Liver (tissue), 9 donors: ENCODE results near the gene GRK5. TPM values are rescaled to one million over a fixed set of nuclear protein-coding genes. Genes with fewer than 3 reads are reported as not detected.

Experiments
- DNase-seq: peaks from one replicate; pipeline ENCODE4 v3.0.0-alpha.2; 2017; ENCODE audit warnings: low spot score
- H3K27ac ChIP-seq, 2 donors: one replicate each; pipeline ENCODE4 v1.7.0; 2013; ENCODE audit warnings: inconsistent platforms in 2 of 2, low read length in 2 of 2, control low read depth in 1 of 2, low read depth in 1 of 2, mild to moderate bottlenecking in 1 of 2
- H3K27me3 ChIP-seq, 4 donors: one replicate each; pipeline versions ENCODE4 v1.6.1 to v1.7.0; 2013; ENCODE audit warnings: low read length in 3 of 4, inconsistent platforms in 1 of 4, mild to moderate bottlenecking in 1 of 4, moderate library complexity in 1 of 4; ENCODE audit not compliant: control insufficient read depth in 4 of 4, insufficient read depth in 4 of 4
- H3K36me3 ChIP-seq, 4 donors: one replicate each; pipeline versions ENCODE4 v1.6.1 to v1.7.0; 2013; ENCODE audit warnings: low read length in 3 of 4, mild to moderate bottlenecking in 3 of 4, low read depth in 1 of 4, moderate library complexity in 1 of 4; ENCODE audit not compliant: control insufficient read depth in 4 of 4, insufficient read depth in 3 of 4
- H3K4me1 ChIP-seq, 4 donors: one replicate each; pipeline versions ENCODE4 v1.6.1 to v1.7.0; 2013; ENCODE audit warnings: low read length in 3 of 4, mild to moderate bottlenecking in 3 of 4, moderate library complexity in 1 of 4; ENCODE audit not compliant: control insufficient read depth in 4 of 4, insufficient read depth in 4 of 4
- H3K4me3 ChIP-seq, 3 donors: one replicate each; pipeline versions ENCODE4 v1.6.1 to v1.7.0; 2013; ENCODE audit warnings: low read length in 3 of 3, control low read depth in 1 of 3, low read depth in 1 of 3, mild to moderate bottlenecking in 1 of 3
- H3K9ac ChIP-seq, 2 donors: one replicate each; pipeline ENCODE4 v1.7.0; 2013; ENCODE audit warnings: low read length in 2 of 2, mild to moderate bottlenecking in 2 of 2, moderate library complexity in 2 of 2, control low read depth in 1 of 2, low read depth in 1 of 2
- H3K9me3 ChIP-seq, 4 donors: one replicate each; pipeline versions ENCODE4 v1.6.1 to v1.7.0; 2013; ENCODE audit warnings: low read length in 3 of 4; ENCODE audit not compliant: control insufficient read depth in 4 of 4
- EGR1 ChIP-seq, 2 donors: IDR thresholded peaks; 2 replicates each; pipeline ENCODE4 v1.6.1; 2016 to 2018; ENCODE audit warnings: antibody characterized with exemption in 2 of 2, low read depth in 2 of 2
- FOXA1 ChIP-seq: IDR thresholded peaks from 2 replicates; pipeline ENCODE4 v1.6.1; 2016; ENCODE audit warnings: antibody characterized with exemption
- FOXA2 ChIP-seq: IDR thresholded peaks from 2 replicates; pipeline ENCODE4 v1.6.1; 2016; ENCODE audit warnings: antibody characterized with exemption
- GABPA ChIP-seq, 2 donors: IDR thresholded peaks in 1 of 2; conservative IDR thresholded peaks in 1 of 2; 2 replicates each; pipeline ENCODE4 v1.6.1; 2016; ENCODE audit warnings: antibody characterized with exemption in 2 of 2, mild to moderate bottlenecking in 1 of 2, moderate library complexity in 1 of 2
- JUND ChIP-seq, 2 donors: IDR thresholded peaks; 2 replicates each; pipeline ENCODE4 v1.6.1; 2016; ENCODE audit warnings: antibody characterized with exemption in 2 of 2
- NR2F2 ChIP-seq: IDR thresholded peaks from 2 replicates; pipeline ENCODE4 v1.6.1; 2016; ENCODE audit warnings: antibody characterized with exemption
- RAD21 ChIP-seq, 2 donors: IDR thresholded peaks; 2 replicates each; pipeline ENCODE4 v1.6.1; 2016; ENCODE audit warnings: antibody characterized with exemption in 2 of 2, mild to moderate bottlenecking in 2 of 2
- RXRA ChIP-seq, 2 donors: IDR thresholded peaks; 2 replicates each; pipeline ENCODE4 v1.6.1; 2017 to 2018; ENCODE audit warnings: antibody characterized with exemption in 2 of 2, mild to moderate bottlenecking in 1 of 2
- SP1 ChIP-seq: IDR thresholded peaks from 2 replicates; pipeline ENCODE4 v1.6.1; 2018; ENCODE audit warnings: antibody characterized with exemption, mild to moderate bottlenecking
- TAF1 ChIP-seq: conservative IDR thresholded peaks from 2 replicates; pipeline ENCODE4 v1.6.1; 2016; ENCODE audit warnings: antibody characterized with exemption, mild to moderate bottlenecking
- YY1 ChIP-seq: IDR thresholded peaks from 2 replicates; pipeline ENCODE4 v1.6.1; 2016; ENCODE audit warnings: antibody characterized with exemption, mild to moderate bottlenecking
- WGBS: extraction: QIAGEN DNeasy Blood & Tissue Kit; methylation state at CpG from one replicate; pipeline ENCODE4 v1.1.7; 2013; 5-methylcytosine and 5-hydroxymethylcytosine counted together
- polyA plus RNA-seq, 2 donors: library from polyadenylated mRNA; stranded (reverse) in 1 of 2; unstranded in 1 of 2; fragments of 200-250 nt in 1 of 2; fragments of >200 nt in 1 of 2; fragmentation: Nextera tagmentation in 1 of 2; extraction: Ambion mirVana in 1 of 2; gene quantifications; one replicate each; pipeline versions ENCODE4 v1.2.1 to v1.2.3, GENCODE V29; 2013 to 2015
- total RNA-seq, 2 donors: library from RNA; depleted of rRNA; stranded (reverse); fragments of >200 nt; gene quantifications; one replicate each; pipeline ENCODE4 v1.2.3, GENCODE V29; 2014
- TF ChIP-seq, protein P1 (sequence below): IDR thresholded peaks from 2 replicates; pipeline ENCODE4 v1.6.1; 2016; ENCODE audit warnings: antibody characterized with exemption, mild to moderate bottlenecking
- TF ChIP-seq, protein P2 (sequence below): IDR thresholded peaks from 2 replicates; pipeline ENCODE4 v1.6.1; 2016; ENCODE audit warnings: antibody characterized with exemption
- TF ChIP-seq, protein P3 (sequence below): IDR thresholded peaks from 2 replicates; pipeline ENCODE4 v1.6.1; 2016; ENCODE audit warnings: antibody characterized with exemption
- TF ChIP-seq, protein P4 (sequence below): IDR thresholded peaks from 2 replicates; pipeline ENCODE4 v1.6.1; 2016; ENCODE audit warnings: antibody characterized with exemption
- TF ChIP-seq, protein P5 (sequence below): fragments of 150-350 bp; IDR thresholded peaks from 2 replicates; pipeline ENCODE4 v1.5.1; 2017; ENCODE audit warnings: improper control_type of control experiment, low read depth, low read length; ENCODE audit not compliant: missing input control
- donor health status: healthy.
- donor health status: healthy.
- donor health status: healthy.
- donor health status: healthy.
- donor health status: healthy.

Gene GRK5
- total and polyA plus RNA-seq, 4 donors, result 2.1 to 6.6 (median 5.1) TPM

DNA sequence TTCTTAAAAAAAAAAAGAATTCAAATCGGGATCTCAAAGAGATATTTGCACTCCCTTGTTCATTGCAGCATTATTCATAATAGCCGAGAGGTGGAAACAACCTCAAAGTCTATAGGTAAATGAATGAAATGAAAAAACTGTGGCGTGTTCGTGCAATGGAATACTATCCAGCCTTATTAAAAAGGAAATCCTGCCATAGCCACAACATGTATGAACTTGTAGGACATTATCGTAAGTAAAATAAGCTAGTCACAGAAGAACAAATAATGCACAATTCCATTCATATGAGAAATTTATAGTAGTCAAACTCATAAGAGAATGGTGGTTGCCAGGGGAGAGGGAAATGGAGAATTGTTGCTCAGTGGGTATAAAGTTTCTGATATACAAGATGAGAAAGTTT is 37.9 kb downstream of the GRK5 start:
- no peaks in the 10 kb centered on the region for H3K27me3 ChIP-seq
- H3K36me3 ChIP-seq, result no peaks in the 10 kb centered on the region
- no peak overlapping the region for H3K4me3 ChIP-seq
- no peak for DNase-seq
- TF ChIP-seq NR2F2, result no peak
- no peak for TF ChIP-seq FOXA2
- no peak for TF ChIP-seq FOXA1
- 94% methylated on average over 5 of the region's 5 CpGs for WGBS
- peaks cover 7 to 32% (median 23%) of the 10 kb centered on the region in 4 donors for H3K4me1 ChIP-seq
- H3K9ac ChIP-seq, result no peak overlapping the region
- H3K9me3 ChIP-seq, result no peaks in the 10 kb centered on the region
- no peak overlapping the region for H3K27ac ChIP-seq

DNA sequence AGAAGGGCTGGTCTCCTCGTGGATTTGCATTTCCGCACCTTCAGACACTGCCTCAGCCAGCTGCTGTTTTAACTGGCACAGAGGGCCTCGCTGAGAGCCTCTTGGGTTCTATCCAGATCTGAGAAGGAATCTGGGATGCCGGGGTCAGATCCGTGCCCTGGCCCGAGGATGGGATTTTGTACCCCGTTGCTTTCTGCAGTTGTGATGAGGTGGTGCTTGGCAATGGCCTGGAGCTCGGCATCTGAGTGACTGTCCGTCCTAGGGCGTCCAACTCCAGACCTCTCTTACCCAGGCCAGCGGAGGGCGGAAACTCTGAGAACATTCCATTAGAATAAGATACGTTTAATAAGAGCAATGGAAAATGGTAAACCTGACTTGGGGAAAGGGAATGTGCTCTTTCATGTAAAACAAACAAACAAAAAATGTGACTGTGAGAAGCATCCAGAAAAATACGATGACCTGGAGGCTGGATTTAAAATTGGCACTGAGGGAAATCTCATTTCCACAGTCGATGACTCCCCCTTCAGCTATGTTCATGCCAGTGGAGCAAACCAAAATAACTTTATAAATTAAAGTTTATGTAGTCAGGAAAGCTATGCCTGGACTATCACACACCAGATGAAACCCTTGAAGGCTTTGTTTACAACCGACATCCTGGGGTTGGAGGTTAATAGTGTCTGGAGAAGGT is 39.6 kb downstream of the GRK5 start:
- H3K36me3 ChIP-seq, result no peaks in the 10 kb centered on the region
- H3K4me1 ChIP-seq, result peaks cover 4 to 22% (median 12%) of the 10 kb centered on the region in 4 donors
- H3K9ac ChIP-seq, result no peak overlapping the region
- no peak for DNase-seq
- TF ChIP-seq RAD21 (IDR thresholded peaks at IDR 0.05) (peak in 1 of 2 donors; percentile 24), JUND (IDR thresholded peaks at IDR 0.05) (peak in 1 of 2 donors; percentile 38), SP1 (peak; percentile 5), NR2F2 (peak; percentile 92), RXRA (IDR thresholded peaks at IDR 0.05) (peak in 1 of 2 donors; percentile 55)
- TF ChIP-seq, protein P1, sequence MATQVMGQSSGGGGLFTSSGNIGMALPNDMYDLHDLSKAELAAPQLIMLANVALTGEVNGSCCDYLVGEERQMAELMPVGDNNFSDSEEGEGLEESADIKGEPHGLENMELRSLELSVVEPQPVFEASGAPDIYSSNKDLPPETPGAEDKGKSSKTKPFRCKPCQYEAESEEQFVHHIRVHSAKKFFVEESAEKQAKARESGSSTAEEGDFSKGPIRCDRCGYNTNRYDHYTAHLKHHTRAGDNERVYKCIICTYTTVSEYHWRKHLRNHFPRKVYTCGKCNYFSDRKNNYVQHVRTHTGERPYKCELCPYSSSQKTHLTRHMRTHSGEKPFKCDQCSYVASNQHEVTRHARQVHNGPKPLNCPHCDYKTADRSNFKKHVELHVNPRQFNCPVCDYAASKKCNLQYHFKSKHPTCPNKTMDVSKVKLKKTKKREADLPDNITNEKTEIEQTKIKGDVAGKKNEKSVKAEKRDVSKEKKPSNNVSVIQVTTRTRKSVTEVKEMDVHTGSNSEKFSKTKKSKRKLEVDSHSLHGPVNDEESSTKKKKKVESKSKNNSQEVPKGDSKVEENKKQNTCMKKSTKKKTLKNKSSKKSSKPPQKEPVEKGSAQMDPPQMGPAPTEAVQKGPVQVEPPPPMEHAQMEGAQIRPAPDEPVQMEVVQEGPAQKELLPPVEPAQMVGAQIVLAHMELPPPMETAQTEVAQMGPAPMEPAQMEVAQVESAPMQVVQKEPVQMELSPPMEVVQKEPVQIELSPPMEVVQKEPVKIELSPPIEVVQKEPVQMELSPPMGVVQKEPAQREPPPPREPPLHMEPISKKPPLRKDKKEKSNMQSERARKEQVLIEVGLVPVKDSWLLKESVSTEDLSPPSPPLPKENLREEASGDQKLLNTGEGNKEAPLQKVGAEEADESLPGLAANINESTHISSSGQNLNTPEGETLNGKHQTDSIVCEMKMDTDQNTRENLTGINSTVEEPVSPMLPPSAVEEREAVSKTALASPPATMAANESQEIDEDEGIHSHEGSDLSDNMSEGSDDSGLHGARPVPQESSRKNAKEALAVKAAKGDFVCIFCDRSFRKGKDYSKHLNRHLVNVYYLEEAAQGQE, result no peak
- TF ChIP-seq, protein P2, sequence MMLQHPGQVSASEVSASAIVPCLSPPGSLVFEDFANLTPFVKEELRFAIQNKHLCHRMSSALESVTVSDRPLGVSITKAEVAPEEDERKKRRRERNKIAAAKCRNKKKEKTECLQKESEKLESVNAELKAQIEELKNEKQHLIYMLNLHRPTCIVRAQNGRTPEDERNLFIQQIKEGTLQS, result no peak
- H3K27me3 ChIP-seq, result no peaks in the 10 kb centered on the region
- H3K4me3 ChIP-seq, result no peak overlapping the region
- WGBS, result 72% methylated on average over 16 of the region's 16 CpGs
- peak overlapping the region in 1 of 2 donors; percentile 1 for H3K27ac ChIP-seq
- no peaks in the 10 kb centered on the region for H3K9me3 ChIP-seq

DNA sequence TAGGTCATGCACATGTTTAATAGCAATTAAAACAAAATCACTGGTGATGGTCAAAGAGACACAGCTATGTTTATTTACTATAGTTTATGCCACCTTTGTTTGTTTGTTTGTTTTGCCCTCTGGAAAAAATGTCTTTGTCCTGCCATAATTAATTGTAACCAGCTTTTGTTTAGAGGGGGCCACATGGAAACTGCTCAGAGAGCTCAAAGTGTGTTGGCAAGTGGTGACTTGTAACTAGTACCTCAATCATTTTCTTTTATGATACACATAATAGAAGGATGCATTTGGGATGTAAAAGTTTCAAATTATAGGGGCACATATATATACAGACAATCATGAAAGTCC is 40.2 kb downstream of the GRK5 start:
- no peak overlapping the region for H3K27ac ChIP-seq
- no peaks in the 10 kb centered on the region for H3K27me3 ChIP-seq
- H3K4me1 ChIP-seq, result peaks cover 7 to 22% (median 17%) of the 10 kb centered on the region in 4 donors
- H3K9me3 ChIP-seq, result no peaks in the 10 kb centered on the region
- no peak overlapping the region for H3K9ac ChIP-seq
- H3K36me3 ChIP-seq, result no peaks in the 10 kb centered on the region
- no peak for DNase-seq
- no peak overlapping the region for H3K4me3 ChIP-seq
- TF ChIP-seq, protein P3, sequence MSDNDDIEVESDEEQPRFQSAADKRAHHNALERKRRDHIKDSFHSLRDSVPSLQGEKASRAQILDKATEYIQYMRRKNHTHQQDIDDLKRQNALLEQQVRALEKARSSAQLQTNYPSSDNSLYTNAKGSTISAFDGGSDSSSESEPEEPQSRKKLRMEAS, result no peak
- TF ChIP-seq, protein P4, sequence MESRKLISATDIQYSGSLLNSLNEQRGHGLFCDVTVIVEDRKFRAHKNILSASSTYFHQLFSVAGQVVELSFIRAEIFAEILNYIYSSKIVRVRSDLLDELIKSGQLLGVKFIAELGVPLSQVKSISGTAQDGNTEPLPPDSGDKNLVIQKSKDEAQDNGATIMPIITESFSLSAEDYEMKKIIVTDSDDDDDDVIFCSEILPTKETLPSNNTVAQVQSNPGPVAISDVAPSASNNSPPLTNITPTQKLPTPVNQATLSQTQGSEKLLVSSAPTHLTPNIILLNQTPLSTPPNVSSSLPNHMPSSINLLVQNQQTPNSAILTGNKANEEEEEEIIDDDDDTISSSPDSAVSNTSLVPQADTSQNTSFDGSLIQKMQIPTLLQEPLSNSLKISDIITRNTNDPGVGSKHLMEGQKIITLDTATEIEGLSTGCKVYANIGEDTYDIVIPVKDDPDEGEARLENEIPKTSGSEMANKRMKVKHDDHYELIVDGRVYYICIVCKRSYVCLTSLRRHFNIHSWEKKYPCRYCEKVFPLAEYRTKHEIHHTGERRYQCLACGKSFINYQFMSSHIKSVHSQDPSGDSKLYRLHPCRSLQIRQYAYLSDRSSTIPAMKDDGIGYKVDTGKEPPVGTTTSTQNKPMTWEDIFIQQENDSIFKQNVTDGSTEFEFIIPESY, result no peak
- TF ChIP-seq TAF1 (no peak), YY1 (no peak), EGR1 (IDR thresholded peaks at IDR 0.05; ENCODE audit: low read depth in 2 of 2) (no peak), GABPA (IDR thresholded peaks at IDR 0.05 in 1 of 2, conservative IDR thresholded peaks at IDR 0.05 in 1 of 2) (no peak), SP1 (no peak), RXRA (IDR thresholded peaks at IDR 0.05) (no peak), JUND (IDR thresholded peaks at IDR 0.05) (no peak)
- TF ChIP-seq, protein P5, sequence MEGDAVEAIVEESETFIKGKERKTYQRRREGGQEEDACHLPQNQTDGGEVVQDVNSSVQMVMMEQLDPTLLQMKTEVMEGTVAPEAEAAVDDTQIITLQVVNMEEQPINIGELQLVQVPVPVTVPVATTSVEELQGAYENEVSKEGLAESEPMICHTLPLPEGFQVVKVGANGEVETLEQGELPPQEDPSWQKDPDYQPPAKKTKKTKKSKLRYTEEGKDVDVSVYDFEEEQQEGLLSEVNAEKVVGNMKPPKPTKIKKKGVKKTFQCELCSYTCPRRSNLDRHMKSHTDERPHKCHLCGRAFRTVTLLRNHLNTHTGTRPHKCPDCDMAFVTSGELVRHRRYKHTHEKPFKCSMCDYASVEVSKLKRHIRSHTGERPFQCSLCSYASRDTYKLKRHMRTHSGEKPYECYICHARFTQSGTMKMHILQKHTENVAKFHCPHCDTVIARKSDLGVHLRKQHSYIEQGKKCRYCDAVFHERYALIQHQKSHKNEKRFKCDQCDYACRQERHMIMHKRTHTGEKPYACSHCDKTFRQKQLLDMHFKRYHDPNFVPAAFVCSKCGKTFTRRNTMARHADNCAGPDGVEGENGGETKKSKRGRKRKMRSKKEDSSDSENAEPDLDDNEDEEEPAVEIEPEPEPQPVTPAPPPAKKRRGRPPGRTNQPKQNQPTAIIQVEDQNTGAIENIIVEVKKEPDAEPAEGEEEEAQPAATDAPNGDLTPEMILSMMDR, result no peak
- TF ChIP-seq, protein P1, result no peak
